IMR-90 (cell line): Measurements from ENCODE around the gene PLOD3. TPM values are rescaled to one million over a fixed set of nuclear protein-coding genes. Genes with fewer than 3 reads are reported as not detected.

Source experiments
- ATAC-seq: fragments of 200-7000 bp; cut with Tn5 transposase; 2 replicates; pipeline ENCODE4 v1.9.1; 2020; ENCODE audit warnings: low read depth, mild to moderate bottlenecking, moderate library complexity
- BruUV-seq: library from RNA; stranded (reverse); fragments of 400-500 nt; replicated peaks from 2 replicates; lab custom pipeline; 2021; lab: Mats Ljungman, UMichigan
- CTCF ChIA-PET: fragments of 300-600 bp; formaldehyde crosslinking; extraction: SDS; loops from one replicate; lab custom pipeline; 2021; ENCODE audit warnings: antibody characterized with exemption; lab: Yijun Ruan, JAX
- POLR2A ChIA-PET: fragments of 300-600 bp; sonication (Branson Sonifier 250); formaldehyde crosslinking; loops from one replicate; lab custom pipeline; 2022; ENCODE audit warnings: antibody characterized with exemption; ENCODE audit not compliant: unreplicated experiment; lab: Charles Lee
- DNase-seq: peaks from one replicate; pipeline ENCODE4 v3.0.0; 2013
- H2AFZ ChIP-seq: replicated peaks from 2 replicates; pipeline ENCODE3; 2013; ENCODE audit warnings: low read length, mild to moderate bottlenecking; ENCODE audit not compliant: poor library complexity
- H2AK5ac ChIP-seq: 2 replicates; pipeline ENCODE4 v1.6.1; 2013; ENCODE audit warnings: low read depth, low read length, inconsistent platforms
- H2AK9ac ChIP-seq: replicated peaks from 2 replicates; pipeline ENCODE3; 2013; ENCODE audit warnings: mild to moderate bottlenecking, low read depth, low read length, moderate library complexity; ENCODE audit not compliant: poor library complexity
- H2BK120ac ChIP-seq: 2 replicates; pipeline ENCODE4 v1.6.1; 2013; ENCODE audit warnings: low read depth, low read length, inconsistent platforms
- H2BK15ac ChIP-seq: 3 replicates; pipeline ENCODE4 v1.6.1; 2013; ENCODE audit warnings: low read depth, low read length, inconsistent platforms
- H2BK20ac ChIP-seq: 2 replicates; pipeline ENCODE4 v1.6.1; 2013; ENCODE audit warnings: low read depth, mild to moderate bottlenecking, inconsistent platforms, low read length, moderate library complexity
- H2BK5ac ChIP-seq: 2 replicates; pipeline ENCODE4 v1.6.1; 2013; ENCODE audit warnings: mild to moderate bottlenecking, low read depth, low read length, inconsistent platforms; ENCODE audit not compliant: poor library complexity, severe bottlenecking
- H3K14ac ChIP-seq: replicated peaks from 2 replicates; pipeline ENCODE4 v1.6.1; 2013; ENCODE audit warnings: low read depth, low read length, inconsistent platforms
- H3K18ac ChIP-seq: 2 replicates; pipeline ENCODE4 v1.6.1; 2013; ENCODE audit warnings: low read depth, low read length, control low read depth
- H3K23ac ChIP-seq: 2 replicates; pipeline ENCODE4 v1.6.1; 2013; ENCODE audit warnings: low read depth, low read length, inconsistent platforms
- H3K27ac ChIP-seq: 2 replicates; pipeline ENCODE4 v1.5.1; 2013; ENCODE audit warnings: mild to moderate bottlenecking, control low read depth, low read length; ENCODE audit not compliant: insufficient read depth
- H3K27me3 ChIP-seq: 2 replicates; pipeline ENCODE4 v1.6.1; 2013; ENCODE audit warnings: low read length; ENCODE audit not compliant: control insufficient read depth, insufficient read depth
- H3K36me3 ChIP-seq: 2 replicates; pipeline ENCODE4 v1.6.1; 2013; ENCODE audit warnings: low read length, mixed read lengths; ENCODE audit not compliant: control insufficient read depth, insufficient read depth
- H3K4ac ChIP-seq: 2 replicates; pipeline ENCODE4 v1.6.1; 2013; ENCODE audit warnings: low read depth, low read length, inconsistent platforms
- H3K4me1 ChIP-seq: 2 replicates; pipeline ENCODE4 v1.6.1; 2013; ENCODE audit warnings: low read length, mixed read lengths; ENCODE audit not compliant: control insufficient read depth, insufficient read depth
- H3K4me2 ChIP-seq: 2 replicates; pipeline ENCODE4 v1.6.1; 2013; ENCODE audit warnings: low read depth, mild to moderate bottlenecking, control low read depth, low read length, moderate library complexity
- H3K4me3 ChIP-seq: 2 replicates; pipeline ENCODE4 v1.5.1; 2013; ENCODE audit warnings: low read depth, mild to moderate bottlenecking, control low read depth, low read length, moderate library complexity; ENCODE audit not compliant: insufficient read depth
- H3K56ac ChIP-seq: 2 replicates; pipeline ENCODE4 v1.6.1; 2013; ENCODE audit warnings: low read length, inconsistent platforms; ENCODE audit not compliant: insufficient read depth; ENCODE audit errors: extremely low read depth
- H3K79me1 ChIP-seq, 2 experiments: 2 replicates each; pipeline ENCODE4 v1.6.1; 2013; ENCODE audit warnings: low read length in 2 of 2, inconsistent platforms in 1 of 2, low read depth in 1 of 2
- H3K9ac ChIP-seq: 2 replicates; pipeline ENCODE4 v1.6.1; 2013; ENCODE audit warnings: low read depth, low read length, control low read depth
- H3K9me1 ChIP-seq: 2 replicates; pipeline ENCODE4 v1.6.1; 2013; ENCODE audit warnings: low read length, inconsistent platforms; ENCODE audit not compliant: insufficient read depth
- H3K9me3 ChIP-seq: 2 replicates; pipeline ENCODE4 v1.6.1; 2013; ENCODE audit warnings: low read length; ENCODE audit not compliant: control insufficient read depth, insufficient read depth
- H4K20me1 ChIP-seq: 2 replicates; pipeline ENCODE4 v1.6.1; 2013; ENCODE audit warnings: low read length, inconsistent platforms; ENCODE audit not compliant: insufficient read depth
- H4K5ac ChIP-seq: 2 replicates; pipeline ENCODE4 v1.6.1; 2013; ENCODE audit warnings: mild to moderate bottlenecking, low read depth, low read length, control low read depth
- H4K8ac ChIP-seq, 2 experiments: 2 replicates each; pipeline ENCODE4 v1.6.1; 2013; ENCODE audit warnings: low read depth in 2 of 2, low read length in 2 of 2, control low read depth in 1 of 2, inconsistent platforms in 1 of 2
- H4K91ac ChIP-seq: 2 replicates; pipeline ENCODE4 v1.6.1; 2013; ENCODE audit warnings: low read depth, low read length, inconsistent platforms; ENCODE audit not compliant: insufficient read depth
- CHD1 ChIP-seq: IDR thresholded peaks from 2 replicates; pipeline ENCODE4 v1.6.1; 2012; ENCODE audit warnings: low read depth, low read length, improper control_type of control experiment
- FOS ChIP-seq: fragments of 150-350 bp; IDR thresholded peaks from 2 replicates; pipeline ENCODE4 v1.6.1; 2016; ENCODE audit warnings: low read depth, low read length
- MAZ ChIP-seq: IDR thresholded peaks from 2 replicates; pipeline ENCODE4 v1.6.1; 2012; ENCODE audit warnings: low read depth, mild to moderate bottlenecking, low read length, improper control_type of control experiment, moderate library complexity, borderline replicate concordance
- NFE2L2 ChIP-seq: fragments of 150-350 bp; IDR thresholded peaks from 2 replicates; pipeline ENCODE4 v1.6.1; 2016; ENCODE audit warnings: low read depth, mild to moderate bottlenecking, low read length
- SMC3 ChIP-seq: fragments of 150-350 bp; IDR thresholded peaks from 2 replicates; pipeline ENCODE4 v1.6.1; 2016; ENCODE audit warnings: low read depth, mild to moderate bottlenecking, antibody characterized with exemption, low read length, moderate library complexity
- WGBS, 2 experiments: methylation state at CpG; one replicate each; pipeline versions ENCODE4 v1.1.5 to v1.1.7; 2013; ENCODE audit warnings: missing lambda C conversion rate in 2 of 2; ENCODE audit not compliant: insufficient read length in 1 of 2; ENCODE audit errors: extremely low coverage in 2 of 2; 5-methylcytosine and 5-hydroxymethylcytosine counted together
- dilution Hi-C: fragments of 300-500 bp; cut with HindIII; formaldehyde crosslinking; loops from one replicate; pipeline ENCODE4 v1.14.3; 2018; ENCODE audit warnings: low sequenced_read_pairs; ENCODE audit not compliant: unreplicated experiment
- in situ Hi-C: fragments of 300-500 bp; cut with MboI; formaldehyde crosslinking; loops from 3 replicates; pipeline ENCODE4 v1.14.3; 2019; ENCODE audit warnings: low sequenced_read_pairs, inconsistent platforms, mixed read lengths
- intact Hi-C: fragments of 100-400 bp; cut with micrococcal nuclease; formaldehyde crosslinking; loops from 2 replicates; pipeline ENCODE4 v1.10.0; 2022
- polyA plus RNA-seq, 3 experiments: library from polyadenylated mRNA; depleted of rRNA; stranded (reverse); fragments of >200 nt; gene quantifications; 2 replicates each; pipeline ENCODE4 v1.2.3, GENCODE V29; 2012; ENCODE audit warnings: low replicate concordance in 1 of 3
- total RNA-seq: library from RNA; depleted of rRNA; stranded (reverse); fragments of >200 nt; gene quantifications from 2 replicates; pipeline ENCODE4 v1.2.3, GENCODE V29; 2012
- TF ChIP-seq, protein P1 (sequence below): fragments of 150-350 bp; IDR thresholded peaks from 2 replicates; pipeline ENCODE4 v1.6.1; 2017; ENCODE audit warnings: mild to moderate bottlenecking, antibody characterized with exemption, low read length, low read depth
- TF ChIP-seq, protein P2 (sequence below): conservative IDR thresholded peaks from 2 replicates; pipeline ENCODE4 v1.5.1; 2012; ENCODE audit warnings: mild to moderate bottlenecking, low read depth, low read length, improper control_type of control experiment

PLOD3 gene
- total and polyA plus RNA-seq, 2 of the 4 experiments (the other 2 are of a cell fraction) = 21.7 to 159 TPM

DNA sequence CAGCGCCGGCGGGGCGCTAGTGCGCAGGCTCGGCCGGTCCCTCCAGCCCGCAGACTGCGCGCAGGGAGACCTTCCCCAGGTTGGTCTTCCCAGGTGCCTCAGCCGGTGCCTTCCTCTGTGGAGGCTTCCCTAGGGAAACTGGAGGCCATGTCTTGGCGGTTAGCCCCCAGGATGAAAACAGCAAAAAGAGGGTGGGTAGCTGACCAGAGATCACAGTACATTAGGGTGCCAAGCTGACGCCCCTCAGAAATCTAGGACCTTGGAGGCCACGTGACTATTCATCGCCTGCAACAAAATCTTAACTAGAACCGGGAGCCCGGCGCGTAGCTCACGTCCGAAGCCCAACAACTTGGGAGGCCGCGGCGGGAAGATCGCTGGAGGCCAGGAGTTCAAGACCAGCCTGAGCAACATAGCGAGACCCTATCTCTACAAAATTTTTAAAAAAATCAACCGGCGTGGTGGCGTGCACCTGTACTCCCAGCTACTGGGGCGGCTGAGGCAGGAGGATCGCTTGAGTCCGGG lies 27.8 kb upstream of the PLOD3 start:
- BruUV-seq = no TSS peak
- POLR2A ChIA-PET = no interaction called here
- peak overlapping the region; percentile 84 for H3K4ac ChIP-seq
- dilution Hi-C loops = no loop called here
- H3K36me3 ChIP-seq = peaks cover 14% of the 10 kb centered on the region
- TF ChIP-seq, protein P1, sequence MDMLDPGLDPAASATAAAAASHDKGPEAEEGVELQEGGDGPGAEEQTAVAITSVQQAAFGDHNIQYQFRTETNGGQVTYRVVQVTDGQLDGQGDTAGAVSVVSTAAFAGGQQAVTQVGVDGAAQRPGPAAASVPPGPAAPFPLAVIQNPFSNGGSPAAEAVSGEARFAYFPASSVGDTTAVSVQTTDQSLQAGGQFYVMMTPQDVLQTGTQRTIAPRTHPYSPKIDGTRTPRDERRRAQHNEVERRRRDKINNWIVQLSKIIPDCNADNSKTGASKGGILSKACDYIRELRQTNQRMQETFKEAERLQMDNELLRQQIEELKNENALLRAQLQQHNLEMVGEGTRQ = peak; percentile 37; the same call in 1 of the 2 replicates
- TF ChIP-seq, protein P2, sequence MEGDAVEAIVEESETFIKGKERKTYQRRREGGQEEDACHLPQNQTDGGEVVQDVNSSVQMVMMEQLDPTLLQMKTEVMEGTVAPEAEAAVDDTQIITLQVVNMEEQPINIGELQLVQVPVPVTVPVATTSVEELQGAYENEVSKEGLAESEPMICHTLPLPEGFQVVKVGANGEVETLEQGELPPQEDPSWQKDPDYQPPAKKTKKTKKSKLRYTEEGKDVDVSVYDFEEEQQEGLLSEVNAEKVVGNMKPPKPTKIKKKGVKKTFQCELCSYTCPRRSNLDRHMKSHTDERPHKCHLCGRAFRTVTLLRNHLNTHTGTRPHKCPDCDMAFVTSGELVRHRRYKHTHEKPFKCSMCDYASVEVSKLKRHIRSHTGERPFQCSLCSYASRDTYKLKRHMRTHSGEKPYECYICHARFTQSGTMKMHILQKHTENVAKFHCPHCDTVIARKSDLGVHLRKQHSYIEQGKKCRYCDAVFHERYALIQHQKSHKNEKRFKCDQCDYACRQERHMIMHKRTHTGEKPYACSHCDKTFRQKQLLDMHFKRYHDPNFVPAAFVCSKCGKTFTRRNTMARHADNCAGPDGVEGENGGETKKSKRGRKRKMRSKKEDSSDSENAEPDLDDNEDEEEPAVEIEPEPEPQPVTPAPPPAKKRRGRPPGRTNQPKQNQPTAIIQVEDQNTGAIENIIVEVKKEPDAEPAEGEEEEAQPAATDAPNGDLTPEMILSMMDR = no peak
- TF ChIP-seq NFE2L2 (no peak), FOS (no peak), MAZ (no peak), SMC3 (no peak), CHD1 (no peak)
- intact Hi-C loops = loop anchor here (2.0 kb wide), 1 partner anchor 26 kb away; the partner anchor contains the start of gene ZNHIT1
- 30% methylated on average over 2 of the region's 32 CpGs; no CpG with 5 or more reads in 1 of the 2 experiments for WGBS, 2 experiments
- no peaks in the 10 kb centered on the region for H3K9me1 ChIP-seq
- H3K79me1 ChIP-seq = peaks cover 24 to 56% of the 10 kb centered on the region in 2 experiments
- no peaks in the 10 kb centered on the region for H3K27me3 ChIP-seq
- peaks cover 5% of the 10 kb centered on the region; the same call in 1 of the 2 replicates for H3K4me1 ChIP-seq
- H2BK15ac ChIP-seq = no peak overlapping the region; the same call in 2 of the 3 replicates
- peak overlapping the region; percentile 85 for H3K9ac ChIP-seq
- H2AK9ac ChIP-seq = peak overlapping the region; percentile 98
- peak overlapping the region; percentile 87 for H2AK5ac ChIP-seq
- peak overlapping the region; percentile 73 for H3K4me3 ChIP-seq
- peak overlapping the region; percentile 69 for H4K5ac ChIP-seq
- ATAC-seq (no peak), DNase-seq (no peak)
- no peak overlapping the region for H2BK120ac ChIP-seq
- H3K18ac ChIP-seq = no peak overlapping the region
- in situ Hi-C loops = no loop called here
- H4K20me1 ChIP-seq = peaks cover 15% of the 10 kb centered on the region
- H2AFZ ChIP-seq = peak overlapping the region; percentile 100
- peak overlapping the region; percentile 93 for H3K4me2 ChIP-seq
- no peak overlapping the region for H2BK20ac ChIP-seq
- no peaks in the 10 kb centered on the region for H3K9me3 ChIP-seq
- H3K56ac ChIP-seq = peak overlapping the region; percentile 60; the same call in 1 of the 2 replicates
- CTCF ChIA-PET = no interaction called here
- 0 out of 2 replicates have a peak overlapping the region, but pooled peaks have one; percentile 60 for H3K23ac ChIP-seq
- H3K27ac ChIP-seq = peak overlapping the region; percentile 66
- H3K14ac ChIP-seq = peak overlapping the region; percentile 98
- H2BK5ac ChIP-seq = no peak overlapping the region
- H4K91ac ChIP-seq = peak overlapping the region; percentile 88
- H4K8ac ChIP-seq = peak overlapping the region; percentile 97 to 98
